Measurements from ENCODE around the gene ANGPTL2.

Gene ANGPTL2

DNA sequence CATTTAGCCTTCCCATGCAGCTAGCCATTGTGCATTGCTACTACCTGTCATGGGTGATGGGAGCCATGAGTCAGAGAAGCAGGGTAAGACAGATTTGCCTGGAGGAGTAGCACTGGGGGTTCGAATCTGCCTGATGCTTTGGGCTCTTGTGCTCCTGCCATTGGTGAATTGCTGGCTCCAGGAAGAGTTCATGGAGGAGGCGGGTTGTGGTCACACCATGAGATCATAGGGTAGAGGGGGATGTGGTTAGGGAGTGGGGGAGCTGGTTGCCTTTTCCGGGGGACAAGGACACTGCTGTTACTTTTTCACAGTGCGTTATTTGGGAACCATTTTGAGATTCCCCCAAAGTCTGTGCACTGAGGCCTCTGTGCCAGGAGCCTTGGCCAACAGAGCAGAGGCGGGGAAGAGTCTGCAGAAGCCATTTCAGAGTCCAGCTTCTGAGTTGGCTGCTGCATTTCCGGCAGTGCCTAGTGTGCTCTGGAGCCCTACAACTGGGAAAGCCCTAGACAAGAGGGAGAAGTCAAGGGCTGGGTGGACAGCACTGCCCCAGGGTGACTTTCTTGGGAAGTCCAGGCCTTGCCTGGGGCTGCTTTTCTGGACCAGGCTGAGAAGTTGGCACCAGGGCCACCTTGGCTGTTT, 6.2 kb downstream of the ANGPTL2 start:
- FAIRE-seq: no peak

DNA sequence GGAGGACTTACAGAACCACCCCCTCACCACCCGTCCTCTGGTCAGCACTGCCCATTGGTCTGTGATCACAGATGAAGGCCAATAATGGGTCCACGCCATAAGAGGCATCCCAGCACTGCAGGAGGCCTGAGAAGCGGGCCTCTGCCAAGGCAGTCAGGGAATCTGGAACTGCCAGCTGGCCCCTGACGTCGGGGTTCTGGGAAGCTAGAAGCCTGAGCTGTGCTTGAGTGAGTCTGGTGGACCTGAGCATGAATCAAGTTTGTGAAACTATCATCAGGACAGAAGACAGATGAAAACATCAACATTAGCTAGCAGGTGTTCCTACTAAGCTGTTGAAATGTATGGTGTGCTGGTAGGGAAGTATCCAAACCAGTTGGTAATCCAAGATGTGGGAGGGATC, 7.8 kb downstream of the ANGPTL2 start:
- no peak for FAIRE-seq

DNA sequence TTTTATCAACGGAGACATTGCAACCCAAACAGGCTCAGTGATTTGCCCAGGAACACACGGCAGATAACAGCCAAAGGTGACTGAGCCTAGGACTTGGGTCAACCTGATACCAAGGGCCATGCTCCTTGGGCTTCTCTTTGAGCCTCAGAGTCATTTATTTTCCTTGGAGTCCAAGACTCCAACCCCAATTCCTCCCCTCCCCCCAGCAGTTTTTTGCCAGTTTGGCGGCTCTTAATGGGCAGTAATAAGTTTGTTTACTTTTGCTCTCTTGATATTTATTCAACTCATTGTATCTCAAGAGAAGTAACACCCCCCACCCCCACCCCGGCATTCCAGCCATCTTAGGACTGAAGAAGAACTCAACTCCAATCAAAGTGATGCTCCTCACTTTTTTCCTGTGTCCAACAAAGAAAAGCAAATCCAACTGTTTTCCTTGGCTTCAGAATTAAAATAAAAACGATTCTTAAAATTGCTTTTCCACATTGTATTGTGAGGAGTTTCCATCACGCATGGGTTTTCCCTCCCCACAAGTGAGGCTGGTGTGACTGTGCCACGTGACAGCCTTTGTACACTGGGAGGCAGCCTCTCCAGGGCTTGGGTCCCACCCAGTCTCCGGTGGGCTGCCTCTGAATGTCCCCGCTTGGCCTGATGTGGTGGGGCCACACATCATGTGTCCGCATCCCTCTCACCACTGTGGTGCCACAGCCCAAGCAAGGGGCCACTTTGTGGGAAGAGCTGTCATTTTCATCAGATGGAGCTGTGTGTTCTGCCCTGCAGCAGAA, 9.1 kb downstream of the ANGPTL2 start:
- no peak for FAIRE-seq

DNA sequence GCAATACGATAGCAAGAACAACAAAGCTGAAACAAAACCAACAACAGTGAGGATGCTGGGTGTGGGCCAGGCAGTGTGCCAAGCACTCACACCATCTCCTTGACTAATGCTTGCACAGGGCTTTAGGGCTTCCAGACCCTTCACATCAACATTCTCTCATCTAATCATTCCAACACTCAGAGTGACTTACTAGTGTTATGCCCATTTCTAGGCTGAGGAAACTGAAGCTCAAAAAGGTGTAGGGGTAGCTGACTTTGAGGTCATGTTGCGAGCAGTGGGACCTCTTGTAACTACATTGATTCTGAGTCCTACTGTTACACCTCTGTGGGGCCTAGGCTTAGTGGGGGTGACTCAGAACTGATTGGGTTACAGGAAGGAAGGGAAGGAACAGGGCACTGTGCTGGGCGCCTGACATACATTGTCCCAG, 9.7 kb downstream of the ANGPTL2 start:
- no peak for FAIRE-seq

DNA sequence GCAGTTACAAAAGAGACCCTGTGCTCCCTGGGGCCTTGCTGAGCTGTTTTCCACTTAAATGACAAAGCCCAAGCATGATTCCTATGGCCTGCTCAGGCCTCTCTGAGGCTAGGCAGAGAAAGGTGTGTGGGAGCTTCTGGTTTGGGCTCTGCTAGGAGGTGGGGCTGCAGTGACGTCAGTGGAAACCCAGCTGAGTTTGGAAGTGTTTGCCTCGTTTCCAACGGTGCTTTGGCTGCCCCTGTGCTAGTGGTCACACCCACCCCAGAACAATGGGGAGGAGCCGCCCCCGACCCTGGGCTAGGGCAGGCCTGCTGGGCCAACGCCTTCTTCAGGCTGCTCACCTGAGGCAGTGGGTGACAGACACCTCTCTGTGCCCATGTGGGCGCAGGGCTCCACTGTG, 10.4 kb downstream of the ANGPTL2 start:
- no peak for FAIRE-seq

DNA sequence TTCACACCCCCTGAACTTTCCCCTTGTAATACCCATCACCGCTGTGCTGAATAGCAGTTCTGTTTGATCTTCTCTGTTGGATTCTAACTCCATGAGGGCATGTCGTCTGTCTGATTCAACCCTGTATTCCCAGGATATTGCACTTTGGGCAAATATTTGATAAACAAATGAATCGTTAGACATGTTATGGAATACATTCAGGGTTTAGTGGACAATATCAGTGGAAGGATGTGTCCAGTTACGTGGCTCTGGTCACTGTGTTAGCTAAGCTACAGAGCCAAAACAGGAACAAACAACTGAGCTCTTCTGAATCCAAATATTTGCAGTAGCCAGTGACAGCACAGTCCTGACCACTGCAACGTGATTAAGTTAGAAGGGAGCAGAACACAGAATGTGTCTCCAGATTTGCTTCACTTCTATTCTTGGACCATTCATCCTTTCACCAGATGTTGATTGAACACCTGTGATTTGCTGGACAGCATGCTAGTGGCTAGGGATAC, 13.2 kb downstream of the ANGPTL2 start:
- FAIRE-seq: no peak

DNA sequence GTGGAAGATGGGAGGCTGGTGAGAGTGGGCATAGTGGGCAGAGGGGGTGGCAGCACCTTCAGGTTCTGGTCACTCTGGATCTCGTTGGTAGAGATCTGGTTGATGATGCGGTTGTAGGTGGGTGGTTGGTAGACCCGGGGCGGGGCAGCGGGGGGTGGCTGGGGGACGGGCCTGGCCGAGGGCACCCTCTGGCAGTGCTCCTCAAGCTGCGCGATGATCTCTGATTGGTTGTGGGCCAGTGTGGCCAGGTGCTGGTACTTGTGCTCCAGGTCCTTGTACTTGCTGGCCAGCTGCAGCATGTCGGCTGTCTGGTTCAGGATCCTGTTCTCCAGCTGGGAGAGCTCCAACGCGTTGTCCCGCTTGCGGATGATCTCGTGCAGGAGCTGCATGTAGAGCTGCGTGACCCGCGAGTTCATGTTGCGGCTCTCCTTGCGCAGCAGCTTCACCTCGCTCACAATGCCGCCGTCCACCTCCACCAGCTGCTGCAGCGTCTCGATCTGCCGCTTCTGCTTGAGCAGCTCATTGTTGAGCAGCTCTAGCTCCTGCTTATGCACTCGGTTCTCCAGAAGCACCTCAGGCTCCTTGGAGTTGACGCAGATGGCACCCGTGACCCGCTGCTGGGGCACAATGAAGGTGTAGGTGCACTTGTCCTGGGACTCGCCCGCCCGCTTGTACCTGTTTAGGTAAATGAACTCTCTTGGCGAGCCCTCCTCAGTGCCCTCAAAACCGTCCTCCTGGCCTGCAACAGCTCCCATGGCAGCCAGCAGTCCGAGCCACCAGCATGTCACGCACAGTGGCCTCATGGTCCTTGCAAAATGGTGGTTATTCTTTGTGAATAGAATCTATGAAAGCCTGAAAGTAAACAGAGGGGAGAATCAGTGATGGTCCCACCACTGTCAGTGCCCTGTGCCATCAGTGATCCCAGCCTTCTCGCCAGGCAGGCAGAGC, 14.2 kb downstream of the ANGPTL2 start:
- FAIRE-seq: no peak

DNA sequence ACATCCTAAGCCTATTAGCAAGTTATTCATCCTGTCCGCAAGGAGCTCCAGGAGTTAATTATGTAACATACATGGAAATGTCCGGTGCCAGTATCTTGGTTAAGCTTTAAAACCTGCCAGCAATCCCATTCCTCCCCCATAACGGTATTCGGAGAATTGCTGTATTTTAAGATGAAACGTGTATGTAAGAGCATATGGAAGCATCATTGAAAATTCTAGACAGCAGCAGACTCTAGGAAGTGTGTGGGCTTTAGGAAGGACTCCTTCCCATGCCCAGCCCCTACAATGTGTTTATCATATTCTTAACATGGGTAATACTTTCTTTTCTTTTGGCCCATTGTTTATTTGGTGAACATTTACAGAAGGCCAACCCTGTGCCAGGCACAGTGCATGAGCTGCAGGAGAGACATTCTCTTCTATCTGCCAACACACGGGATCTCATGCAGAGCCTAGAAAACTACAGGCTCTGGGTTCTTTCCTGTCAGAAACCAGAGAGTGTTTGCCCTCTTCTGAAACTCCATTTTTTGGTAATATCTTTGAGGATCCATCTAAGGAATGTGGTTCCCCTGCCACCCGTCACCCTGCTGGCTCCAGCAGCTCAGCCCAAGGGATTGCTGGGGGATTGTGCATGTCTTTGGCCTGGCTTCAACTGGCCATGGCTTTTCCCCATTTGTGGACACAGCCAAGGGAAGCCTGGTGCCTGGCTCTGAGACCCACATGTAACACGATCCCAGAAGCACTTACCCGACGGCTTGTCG, 15.1 kb downstream of the ANGPTL2 start:
- FAIRE-seq: no peak

DNA sequence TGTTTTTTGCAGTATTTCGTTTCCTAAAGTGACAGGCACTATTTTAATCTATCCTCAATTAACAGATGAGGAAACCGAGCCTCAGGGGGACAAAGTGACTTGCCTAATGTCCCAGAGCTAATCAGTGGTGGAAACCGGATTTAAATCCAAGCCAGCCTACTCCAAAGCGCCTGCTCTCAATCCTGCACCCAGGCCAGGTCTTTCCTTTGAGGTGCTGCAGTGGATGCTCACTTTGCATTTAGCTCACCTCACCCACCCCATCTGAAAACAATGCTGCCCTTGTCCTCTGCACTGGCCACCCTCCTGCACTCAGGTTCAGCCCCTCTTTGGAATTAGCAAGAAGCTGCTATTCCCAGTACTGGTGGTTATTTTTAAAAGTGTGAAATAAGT, 16.0 kb downstream of the ANGPTL2 start:
- FAIRE-seq: no peak

DNA sequence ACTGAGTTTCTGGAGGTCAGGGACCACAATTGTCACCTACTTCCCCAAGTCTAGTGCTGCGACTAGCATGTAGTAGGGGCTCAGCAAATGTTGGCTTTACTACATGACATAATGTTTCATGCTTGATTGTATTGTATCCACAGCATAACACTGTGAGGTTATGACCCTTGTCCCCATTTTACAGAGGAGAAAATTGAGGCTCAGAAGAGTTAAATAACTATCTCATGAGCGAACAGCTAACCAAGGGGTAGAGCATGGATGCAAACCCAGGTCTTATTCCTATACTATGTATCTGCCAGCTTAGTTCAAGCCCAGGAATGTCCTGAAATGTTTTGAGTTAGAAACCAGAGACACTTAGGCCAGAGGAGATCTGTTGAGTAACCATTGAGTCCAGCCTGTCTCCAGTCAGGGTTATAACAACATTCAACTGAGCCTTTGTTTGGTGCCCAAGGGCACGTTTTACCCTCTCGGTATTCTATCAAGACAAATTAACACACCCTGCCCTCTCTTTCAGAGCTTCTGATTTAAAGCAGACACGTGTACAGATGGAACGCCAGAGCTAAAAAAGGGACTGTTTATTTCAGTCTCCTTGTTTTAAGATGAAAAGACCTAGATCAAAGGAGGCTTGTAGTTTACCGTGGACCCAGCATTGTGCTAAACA, 16.5 kb downstream of the ANGPTL2 start:
- no peak for FAIRE-seq

DNA sequence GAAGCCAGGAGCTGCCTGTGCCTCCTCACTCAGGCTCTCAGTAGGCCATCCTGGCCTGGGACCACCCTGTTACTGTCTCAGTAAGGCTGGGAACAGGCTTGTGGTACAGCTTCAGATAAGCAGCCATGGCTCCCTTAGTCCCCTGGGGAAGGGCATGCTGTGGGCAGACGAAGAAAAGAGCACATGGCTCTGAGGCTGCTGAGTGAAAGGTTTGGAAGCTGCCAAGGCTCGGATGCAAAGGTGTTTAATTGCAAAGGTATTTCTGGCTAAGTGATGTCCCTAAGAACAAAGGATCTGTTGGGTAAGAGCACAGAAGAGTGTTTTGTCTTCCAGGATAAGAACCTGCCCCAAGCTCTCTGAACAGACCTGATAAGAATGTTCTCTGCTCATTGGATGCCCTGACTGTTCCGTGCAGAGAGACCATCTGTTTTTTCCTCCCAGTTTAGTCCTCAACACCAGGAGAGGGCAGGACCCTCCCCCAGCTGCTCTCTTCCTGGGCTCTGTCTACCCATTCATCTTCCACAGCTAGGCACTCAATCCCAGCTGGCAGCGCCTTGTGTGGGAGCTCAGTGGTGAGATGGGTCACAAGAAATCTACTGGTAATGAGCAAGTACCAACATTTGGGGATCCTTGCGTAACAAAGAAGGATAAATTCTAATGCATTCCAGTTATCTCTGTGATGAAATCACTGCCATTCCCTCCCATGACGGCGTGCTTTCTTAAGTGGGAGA, 17.7 kb downstream of the ANGPTL2 start:
- FAIRE-seq: no peak

DNA sequence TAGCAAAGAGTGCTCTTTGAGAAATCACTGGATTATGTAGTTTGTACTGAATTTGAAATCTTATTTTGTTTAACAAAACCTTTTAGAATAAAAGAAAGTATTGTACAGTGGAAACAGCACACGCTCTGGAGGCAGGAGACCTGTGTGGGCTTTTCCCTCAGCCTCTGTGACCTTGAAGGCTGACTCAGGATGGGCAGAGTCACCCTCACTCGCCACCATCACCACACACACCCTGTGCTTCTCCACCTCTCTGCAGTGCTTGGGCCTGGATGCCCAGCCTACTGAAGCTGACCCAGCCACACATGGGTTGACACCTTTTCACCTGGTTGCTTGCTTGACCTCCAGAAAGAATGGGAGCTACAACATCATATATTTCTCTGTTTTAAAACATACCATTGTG, 19.6 kb downstream of the ANGPTL2 start:
- FAIRE-seq: no peak

DNA sequence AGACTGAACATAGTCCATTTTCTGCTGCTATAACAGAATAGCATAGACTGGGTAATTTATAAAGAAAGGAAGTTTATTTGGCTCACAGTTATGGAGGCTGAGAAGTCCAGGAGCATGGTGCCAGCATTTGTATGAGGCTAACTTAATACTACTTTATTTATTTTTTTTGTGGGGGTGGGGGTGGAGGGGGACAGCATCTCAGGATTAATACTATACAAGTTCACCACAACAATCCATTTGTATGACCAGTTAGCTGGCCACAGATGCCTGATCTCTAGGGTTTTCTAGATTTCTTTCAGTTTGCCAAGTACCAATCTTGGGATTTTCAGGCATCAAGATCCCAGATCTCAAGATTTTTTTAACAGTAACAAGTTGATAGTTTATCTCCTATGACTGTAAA, 20.3 kb downstream of the ANGPTL2 start:
- FAIRE-seq: no peak

DNA sequence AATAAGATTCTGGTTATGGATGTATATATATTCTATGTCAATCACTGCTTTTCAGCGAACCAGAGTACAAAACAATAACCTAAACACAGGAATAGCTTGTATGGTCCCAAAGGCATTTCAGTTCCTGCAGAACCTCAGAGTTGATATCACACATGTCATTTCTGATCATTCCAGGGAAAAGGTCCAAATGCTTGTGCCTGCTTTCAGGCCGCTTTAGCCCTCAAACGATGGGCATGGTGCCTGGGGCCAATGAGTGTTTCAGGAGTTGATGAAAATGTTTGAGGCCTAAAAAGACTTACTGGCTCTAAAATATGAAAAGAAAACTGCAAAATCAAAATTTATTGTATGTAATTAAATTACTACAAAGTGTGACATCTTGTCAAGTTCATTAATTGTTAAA, 22.8 kb downstream of the ANGPTL2 start:
- no peak for FAIRE-seq

DNA sequence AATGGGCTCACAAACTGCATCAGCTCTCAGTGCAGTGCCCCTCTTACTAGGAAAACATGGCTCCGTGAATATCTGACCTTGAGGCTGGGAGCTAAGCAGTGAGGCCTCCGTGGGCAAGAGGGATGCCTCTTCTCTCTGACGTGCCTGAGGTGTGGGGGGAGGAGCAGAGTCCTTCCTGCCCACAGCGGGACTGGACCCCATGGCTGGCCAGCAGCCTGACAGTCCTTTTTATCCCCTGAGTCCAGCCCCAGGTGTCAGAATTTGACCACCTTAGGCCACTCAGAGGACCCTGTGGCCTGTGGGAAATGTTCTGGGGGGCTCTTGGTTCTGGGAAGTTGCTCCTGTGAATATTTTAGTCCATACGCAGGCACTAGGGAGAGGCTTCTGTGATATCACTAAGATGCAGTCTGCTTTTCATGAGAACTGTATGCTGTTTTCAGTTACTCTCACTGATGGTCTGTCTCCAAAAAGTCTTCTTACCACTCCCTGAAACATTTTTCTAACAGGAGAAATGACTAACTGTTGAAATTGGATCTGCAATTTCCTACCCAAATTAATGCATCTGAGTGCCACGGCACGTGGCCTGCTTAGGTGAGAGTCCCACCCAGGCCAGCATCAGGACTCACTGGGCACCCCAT, 23.4 kb downstream of the ANGPTL2 start:
- no peak for FAIRE-seq

DNA sequence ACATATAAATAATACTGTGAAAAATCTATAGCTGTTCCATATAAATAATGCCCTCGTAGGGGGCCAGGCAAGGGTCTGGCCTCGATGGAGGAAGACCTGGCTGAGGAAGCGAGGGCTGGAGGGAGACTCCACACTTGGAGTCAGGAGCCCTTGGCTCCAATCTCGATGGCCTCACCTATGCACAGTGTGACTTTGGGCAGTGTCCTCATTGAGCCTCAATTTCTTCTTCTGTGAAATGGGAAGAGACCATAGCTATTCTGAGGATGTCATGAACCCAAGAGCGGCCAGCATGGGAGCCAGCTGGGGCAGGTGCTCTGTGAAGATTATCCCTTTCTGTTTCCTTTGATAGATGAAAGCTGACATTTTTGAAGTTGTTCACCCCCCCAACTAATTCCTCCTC, 24.8 kb downstream of the ANGPTL2 start:
- FAIRE-seq: no peak

DNA sequence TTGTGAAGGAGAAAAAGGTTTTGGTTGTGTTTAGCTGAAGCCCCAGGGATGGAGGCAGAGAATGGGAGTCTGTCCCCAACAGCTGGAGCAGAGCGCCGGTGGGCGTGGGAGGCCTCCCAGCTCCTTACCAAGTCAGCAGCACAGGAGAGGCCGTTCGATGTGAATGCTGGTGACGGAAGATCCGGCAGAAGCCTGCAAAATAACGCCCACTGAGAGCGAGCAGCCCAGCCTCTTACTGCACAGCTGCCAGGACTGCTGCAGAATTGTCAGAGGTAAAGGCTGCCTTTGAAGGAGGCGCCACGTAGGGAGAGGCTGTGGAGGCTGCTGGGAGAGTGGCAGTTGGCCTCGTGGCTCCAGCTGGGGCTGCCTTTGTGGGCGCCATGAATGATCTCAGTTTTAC, 26.2 kb downstream of the ANGPTL2 start:
- FAIRE-seq: no peak

DNA sequence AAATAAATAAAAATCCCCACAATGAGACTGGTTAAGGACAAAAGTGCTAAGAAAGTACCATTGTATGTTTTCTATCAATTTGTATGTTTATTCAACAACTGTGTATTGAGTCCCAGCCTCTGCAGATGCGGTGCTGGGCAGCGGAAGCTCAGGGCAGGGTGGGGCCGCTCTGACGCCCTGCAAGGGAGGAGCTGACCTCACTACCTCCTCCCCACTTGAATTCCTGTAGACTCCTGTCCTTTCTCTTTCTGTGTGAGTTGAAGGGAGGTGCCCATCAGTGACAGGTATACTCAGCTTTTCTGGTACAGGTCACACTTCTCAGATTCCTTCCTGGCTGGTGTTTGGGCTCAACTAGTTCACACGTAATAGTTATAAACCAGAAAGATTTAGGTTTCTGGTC, 27.0 kb downstream of the ANGPTL2 start:
- FAIRE-seq: no peak

DNA sequence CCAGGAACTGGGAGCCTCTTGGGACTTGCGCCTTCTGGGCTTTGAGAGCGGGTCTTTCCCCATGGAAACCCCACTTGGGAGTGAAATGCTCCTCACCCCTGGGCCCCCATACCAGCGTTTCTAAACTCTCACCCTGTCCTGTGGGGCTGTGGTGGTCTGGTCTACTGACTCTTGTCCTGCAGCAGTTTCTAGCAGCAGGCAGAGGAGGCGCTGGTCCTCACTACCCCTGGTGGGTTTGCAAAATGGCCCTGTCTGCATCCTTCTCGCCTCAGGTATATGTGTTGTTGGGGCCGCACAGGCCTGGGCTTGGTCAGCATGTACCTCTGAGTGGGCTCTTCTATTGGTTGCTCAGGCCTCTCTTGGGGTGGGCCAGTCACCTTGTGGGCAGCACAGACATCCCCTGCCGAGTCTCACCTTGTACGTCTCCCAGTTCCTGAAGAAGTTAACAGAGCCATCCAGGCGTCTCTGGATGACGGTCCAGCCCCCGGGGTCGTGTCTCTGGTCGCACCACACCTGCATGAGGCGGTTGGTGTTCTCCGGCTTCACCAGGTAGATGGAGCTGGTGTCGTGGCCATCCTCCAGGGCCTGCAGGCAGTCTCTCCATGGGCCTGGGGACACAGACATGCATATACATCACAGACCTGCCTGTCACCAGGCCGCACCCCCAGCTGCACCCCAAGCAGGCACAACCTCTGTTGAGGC, 29.0 kb downstream of the ANGPTL2 start:
- FAIRE-seq: no peak

DNA sequence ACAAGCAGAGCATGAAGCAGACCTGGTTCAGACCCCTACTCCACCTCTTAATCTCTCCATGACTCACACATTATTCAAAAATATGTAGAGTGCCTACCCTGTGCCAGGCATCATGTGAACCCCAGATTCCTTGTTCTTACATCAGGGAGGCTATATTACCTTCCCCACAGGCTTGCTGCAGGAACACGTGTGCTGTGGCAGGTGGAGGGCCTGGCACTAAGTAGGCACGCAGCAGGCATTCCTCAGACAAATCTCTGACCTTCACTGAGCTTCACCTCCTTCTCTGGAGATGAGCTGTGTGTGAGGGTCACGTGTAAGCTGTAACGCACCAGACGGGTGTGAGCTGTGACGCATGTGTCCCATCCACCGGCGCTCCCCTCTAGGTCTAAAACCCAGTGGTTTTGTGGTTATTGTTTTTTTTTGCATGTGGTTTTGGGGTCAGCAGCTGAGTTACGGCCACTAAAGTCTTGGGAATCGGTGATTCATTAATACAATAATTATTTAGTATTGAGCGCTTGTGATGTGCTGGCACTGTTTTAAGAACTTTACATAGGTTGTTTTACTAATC, 30.3 kb downstream of the ANGPTL2 start:
- no peak for FAIRE-seq
